CD14-positive monocyte (primary cell): ENCODE data around the gene MICAL2. TPM values are rescaled to one million over a fixed set of nuclear protein-coding genes. Genes with fewer than 3 reads are reported as not detected.

Source experiments
- DNase-seq, 3 donors: peaks; one replicate each; pipeline ENCODE4 v3.0.0-alpha.2; 2011 to 2022
- H2AFZ ChIP-seq: 2 replicates; pipeline ENCODE4 v1.6.0; 2012; ENCODE audit warnings: mild to moderate bottlenecking, low read depth, low read length, inconsistent platforms; ENCODE audit not compliant: insufficient read depth, poor library complexity, severe bottlenecking
- H3K27ac ChIP-seq, 2 donors: 1 replicate in 1 of 2; 2 replicates in 1 of 2; pipeline ENCODE4 v1.5.1; 2012 to 2013; ENCODE audit warnings: low read length in 2 of 2, control low read depth in 1 of 2, inconsistent platforms in 1 of 2, low read depth in 1 of 2, mild to moderate bottlenecking in 1 of 2
- H3K27me3 ChIP-seq, 2 donors: one replicate each; pipeline versions ENCODE4 v1.6.0 to v1.6.1; 2011 to 2013; ENCODE audit warnings: low read length in 2 of 2; ENCODE audit not compliant: control insufficient read depth in 2 of 2, insufficient read depth in 2 of 2
- H3K36me3 ChIP-seq, 2 donors: replicated peaks in 1 of 2; 1 replicate in 1 of 2; 2 replicates in 1 of 2; pipeline versions ENCODE4 v1.5.1 to v1.6.1; 2012 to 2013; ENCODE audit warnings: low read length in 2 of 2, control low read depth in 1 of 2, inconsistent platforms in 1 of 2, mild to moderate bottlenecking in 1 of 2; ENCODE audit not compliant: insufficient read depth in 2 of 2, control insufficient read depth in 1 of 2
- H3K4me1 ChIP-seq, 2 donors: 1 replicate in 1 of 2; 2 replicates in 1 of 2; pipeline versions ENCODE4 v1.5.1 to v1.6.1; 2012 to 2013; ENCODE audit warnings: low read length in 2 of 2, control low read depth in 1 of 2, inconsistent platforms in 1 of 2, mild to moderate bottlenecking in 1 of 2, moderate library complexity in 1 of 2; ENCODE audit not compliant: insufficient read depth in 2 of 2, control insufficient read depth in 1 of 2
- H3K4me2 ChIP-seq: replicated peaks from 2 replicates; pipeline ENCODE3; 2012; ENCODE audit warnings: low read length, moderate library complexity, mild to moderate bottlenecking; ENCODE audit not compliant: poor library complexity, severe bottlenecking; ENCODE audit errors: extremely low read depth
- H3K4me3 ChIP-seq, 3 experiments: fragments of 200-600 bp in 1 of 3; sonication (generic) in 1 of 3; replicated peaks in 1 of 3; 1 replicate in 2 of 3; 2 replicates in 1 of 3; pipeline ENCODE4 v1.5.1; 2011 to 2013; ENCODE audit warnings: low read length in 3 of 3, mild to moderate bottlenecking in 3 of 3, control low read depth in 2 of 3, low read depth in 2 of 3, inconsistent platforms in 1 of 3, moderate library complexity in 1 of 3
- H3K79me2 ChIP-seq: 2 replicates; pipeline ENCODE4 v1.6.0; 2012; ENCODE audit warnings: mild to moderate bottlenecking, control low read depth, inconsistent platforms, low read length, moderate library complexity; ENCODE audit not compliant: insufficient read depth
- H3K9ac ChIP-seq: 2 replicates; pipeline ENCODE4 v1.6.0; 2017; ENCODE audit warnings: low read length, mild to moderate bottlenecking; ENCODE audit not compliant: insufficient read depth, poor library complexity, severe bottlenecking
- H3K9me3 ChIP-seq, 2 donors: replicated peaks in 1 of 2; 1 replicate in 1 of 2; 2 replicates in 1 of 2; pipeline versions ENCODE4 v1.5.1 to v1.6.1; 2012 to 2013; ENCODE audit warnings: low read length in 2 of 2, control low read depth in 1 of 2; ENCODE audit not compliant: control insufficient read depth in 1 of 2, insufficient read depth in 1 of 2
- H4K20me1 ChIP-seq: 2 replicates; pipeline ENCODE4 v1.6.0; 2012; ENCODE audit warnings: mild to moderate bottlenecking, low read length, control low read depth, moderate library complexity; ENCODE audit not compliant: insufficient read depth
- H3K27ac Mint-ChIP-seq, 7 donors: one replicate each; pipeline ENCODE4 v1.8.0; 2020; ENCODE audit warnings: mild to moderate bottlenecking in 7 of 7, mixed read lengths in 7 of 7, moderate library complexity in 6 of 7, inconsistent platforms in 2 of 7
- H3K27me3 Mint-ChIP-seq, 3 donors: one replicate each; pipeline ENCODE4 v1.8.0; 2021 to 2022; ENCODE audit warnings: low read depth in 3 of 3, mild to moderate bottlenecking in 3 of 3, mixed read lengths in 3 of 3, moderate library complexity in 3 of 3, inconsistent platforms in 1 of 3
- H3K36me3 Mint-ChIP-seq, 2 donors: one replicate each; pipeline ENCODE4 v1.8.0; 2020; ENCODE audit warnings: mixed read lengths in 2 of 2, inconsistent platforms in 1 of 2, mild to moderate bottlenecking in 1 of 2
- H3K4me1 Mint-ChIP-seq: one replicate; pipeline ENCODE4 v1.8.0; 2020; ENCODE audit warnings: mild to moderate bottlenecking, mixed read lengths
- H3K4me3 Mint-ChIP-seq, 2 donors: one replicate each; pipeline ENCODE4 v1.8.0; 2020; ENCODE audit warnings: mild to moderate bottlenecking in 2 of 2, mixed read lengths in 2 of 2, moderate library complexity in 1 of 2
- H3K9me3 Mint-ChIP-seq, 7 donors: one replicate each; pipeline ENCODE4 v1.8.0; 2020 to 2022; ENCODE audit warnings: mixed read lengths in 7 of 7, mild to moderate bottlenecking in 6 of 7, moderate library complexity in 6 of 7, inconsistent platforms in 2 of 7
- CTCF ChIP-seq: fragments of 200-600 bp; IDR thresholded peaks from one replicate; pipeline ENCODE4 v1.8.0; 2022; ENCODE audit warnings: antibody characterized with exemption, mild to moderate bottlenecking
- WGBS: methylation state at CpG from one replicate; pipeline ENCODE4 v1.1.5; 2013; ENCODE audit warnings: missing lambda C conversion rate; ENCODE audit not compliant: insufficient coverage; 5-methylcytosine and 5-hydroxymethylcytosine counted together
- intact Hi-C, 2 donors: fragments of 100-400 bp; cut with micrococcal nuclease; formaldehyde crosslinking; loops; one replicate each; pipeline versions ENCODE4 v1.15.0 to v1.15.1; 2023
- polyA plus RNA-seq, 3 donors: library from polyadenylated mRNA; depleted of rRNA in 1 of 3; unstranded in 2 of 3; stranded (reverse) in 1 of 3; fragments of 300-500 nt in 2 of 3; fragments of >200 nt in 1 of 3; fragmentation: Illumina TruSeq in 2 of 3; gene quantifications; 1 replicate in 2 of 3; 2 replicates in 1 of 3; pipeline ENCODE4 v1.2.3, GENCODE V29; 2012 to 2021

The MICAL2 gene
- polyA plus RNA-seq, 3 donors = 39.8 to 72.5 (median 44.0) TPM

DNA sequence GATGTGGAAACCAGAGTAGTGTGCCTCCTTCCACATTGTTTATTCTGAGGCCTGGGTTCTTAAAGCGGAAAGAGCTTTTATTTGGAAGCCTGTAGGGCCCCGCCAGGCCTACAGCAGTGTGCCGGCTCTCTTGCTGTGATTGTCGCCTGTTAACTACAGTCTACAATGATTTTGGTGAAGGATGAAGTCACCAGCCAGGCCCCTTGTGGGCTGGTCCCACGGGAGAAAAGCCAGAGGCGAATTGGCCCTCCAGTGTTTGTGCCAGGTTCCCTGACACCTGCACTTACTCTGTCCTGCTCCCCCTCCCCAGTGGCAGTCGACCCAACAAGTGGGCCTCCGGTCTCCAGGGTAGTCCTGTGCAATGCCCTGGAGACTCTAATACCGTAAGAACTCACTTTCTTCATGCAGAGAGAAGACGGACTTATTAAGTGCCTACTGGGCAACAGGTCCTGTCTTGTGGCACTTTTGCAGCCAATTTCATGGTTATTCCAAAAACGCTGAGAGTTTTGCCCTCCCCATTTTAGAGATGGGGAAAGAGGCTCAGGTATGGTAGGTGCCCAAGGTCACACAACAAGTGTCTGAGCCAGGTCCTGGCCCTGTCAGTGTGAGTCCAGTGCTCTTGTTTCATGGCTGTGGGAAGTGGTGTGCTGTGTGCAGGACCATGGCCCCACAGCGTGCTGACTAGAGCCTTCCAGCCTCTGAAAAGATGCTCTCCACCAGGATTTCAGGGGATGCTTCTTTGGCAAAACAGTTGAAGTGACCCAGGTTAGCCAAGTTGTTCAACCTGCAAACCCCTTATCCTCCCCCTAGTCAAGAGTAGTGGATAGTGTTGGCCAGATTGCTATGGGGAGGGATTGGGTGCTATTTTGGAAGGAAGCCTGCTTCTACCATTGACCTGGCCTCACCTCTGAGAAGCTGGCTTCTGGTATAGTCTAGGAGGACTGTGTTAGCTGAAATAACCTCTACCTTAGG, 1.4 kb downstream of the MICAL2 start:
- Histone ChIP-seq H3K4me3 (peak overlapping the region; percentile 76 to 98 (median 83)), H3K27me3 (no peaks in the 10 kb centered on the region), H3K4me1 (peaks cover 39 to 61% of the 10 kb centered on the region in 2 donors), H3K9ac (peak overlapping the region; percentile 69), H3K9me3 (no peaks in the 10 kb centered on the region), H2AFZ (no peak overlapping the region), H3K4me2 (peak overlapping the region; percentile 96), H3K79me2 (peaks cover 59% of the 10 kb centered on the region), H3K36me3 (peaks cover 4 to 33% of the 10 kb centered on the region in 2 donors), H4K20me1 (peaks cover 57% of the 10 kb centered on the region), H3K27ac (peak overlapping the region in 1 of 2 donors; percentile 76)
- peaks cover 0 to 2% (median 1%) of the 10 kb centered on the region in 3 donors for H3K27me3 Mint-ChIP-seq
- H3K27ac Mint-ChIP-seq = peak overlapping the region in 4 of 7 donors; percentile 48 to 80 (median 76)
- no peaks in the 10 kb centered on the region for H3K9me3 Mint-ChIP-seq
- H3K4me1 Mint-ChIP-seq = peaks cover 72% of the 10 kb centered on the region
- TF ChIP-seq CTCF = no peak
- peaks cover 27 to 42% of the 10 kb centered on the region in 2 donors for H3K36me3 Mint-ChIP-seq
- intact Hi-C loops = loop anchor here in 1 of 2 donors (5.0 kb wide), 1 partner anchor 45 kb away; no protein-coding TSS in a partner anchor
- 93% methylated on average over 11 of the region's 12 CpGs for whole genome bisulfite sequencing
- peak overlapping the region; percentile 85 to 93 for H3K4me3 Mint-ChIP-seq
- no peak for DNase-seq

GRCh38 chr11:12112750-12113149, 2.4 kb downstream of the MICAL2 start:
- Histone ChIP-seq H3K4me2 (peak overlapping the region; percentile 96), H3K27ac (no peak overlapping the region), H3K79me2 (peaks cover 68% of the 10 kb centered on the region), H3K9ac (no peak overlapping the region), H4K20me1 (peaks cover 66% of the 10 kb centered on the region), H3K9me3 (no peaks in the 10 kb centered on the region), H2AFZ (no peak overlapping the region), H3K4me3 (peak overlapping the region in 1 of 3 experiments; percentile 98), H3K36me3 (peaks cover 9 to 42% of the 10 kb centered on the region in 2 donors), H3K27me3 (no peaks in the 10 kb centered on the region), H3K4me1 (peaks cover 41 to 64% of the 10 kb centered on the region in 2 donors)
- Mint-ChIP-seq H3K4me3 (peak overlapping the region in 1 of 2 donors; percentile 60), H3K36me3 (peaks cover 34 to 50% of the 10 kb centered on the region in 2 donors), H3K4me1 (peaks cover 76% of the 10 kb centered on the region), H3K9me3 (no peaks in the 10 kb centered on the region), H3K27me3 (peaks cover 0 to 2% (median 1%) of the 10 kb centered on the region in 3 donors), H3K27ac (peak overlapping the region in 1 of 7 donors; percentile 60)
- TF ChIP-seq CTCF = no peak
- whole genome bisulfite sequencing = no CpG with 5 or more reads among the region's 2 CpGs
- intact Hi-C loops = loop anchor here in 1 of 2 donors (5.0 kb wide), 1 partner anchor 45 kb away; no protein-coding TSS in a partner anchor
- DNase-seq = no peak
